Measurements from ENCODE around the gene UHMK1.

- TF ChIP-seq CTCF (IDR thresholded peaks at IDR 0.05) (no peak), POLR2A (IDR thresholded peaks at IDR 0.05) (no peak), EP300 (IDR thresholded peaks at IDR 0.05) (no peak)
These were observed 39.4 kb upstream of the UHMK1 start for GRCh38 chr1:162458236-162458635.
